ENCODE data around the gene FBXW11.
A peak's percentile ranks its signal among the peaks of the same experiment; 100 is the strongest.

Gene FBXW11

GRCh38 chr5:172005708-172006320, 624 bp downstream of the FBXW11 start:
- DNase-seq (ENCODE audit: low spot score), result no peak
- TF ChIP-seq CTCF (IDR thresholded peaks at IDR 0.05; ENCODE audit: extremely low read depth, missing control alignments), result no peak

GRCh38 chr5:172004824-172005237, 1.6 kb downstream of the FBXW11 start:
- no peak for DNase-seq (ENCODE audit: low spot score)
- no peak for TF ChIP-seq CTCF (IDR thresholded peaks at IDR 0.05; ENCODE audit: extremely low read depth, missing control alignments)

- DNase-seq (ENCODE audit: low spot score), result no peak
- TF ChIP-seq CTCF (IDR thresholded peaks at IDR 0.05; ENCODE audit: extremely low read depth, missing control alignments), result no peak
These were observed 2.7 kb downstream of the FBXW11 start for GRCh38 chr5:172003746-172004145.

- DNase-seq (ENCODE audit: low spot score), result no peak
- no peak for TF ChIP-seq CTCF (IDR thresholded peaks at IDR 0.05; ENCODE audit: extremely low read depth, missing control alignments)
These were observed 3.5 kb downstream of the FBXW11 start for GRCh38 chr5:172002840-172003512.

GRCh38 chr5:172002310-172002709, 4.1 kb downstream of the FBXW11 start:
- peak; percentile 31 for TF ChIP-seq CTCF (IDR thresholded peaks at IDR 0.05; ENCODE audit: extremely low read depth, missing control alignments)
- peak; percentile 29 for DNase-seq (ENCODE audit: low spot score)

GRCh38 chr5:171999877-172000276, 6.6 kb downstream of the FBXW11 start:
- peak; percentile 32 for DNase-seq (ENCODE audit: low spot score)

More at GRCh38 chr5:171999877-172000276, 6.6 kb downstream of the FBXW11 start:
- no peak for TF ChIP-seq CTCF (IDR thresholded peaks at IDR 0.05; ENCODE audit: extremely low read depth, missing control alignments)
